Measurements from ENCODE around the gene KCNMB2. TPM values are rescaled to one million over a fixed set of nuclear protein-coding genes. Genes with fewer than 3 reads are reported as not detected.

KCNMB2 gene
- polyA plus RNA-seq, 3 donors, result not detected

- H3K9ac ChIP-seq (ENCODE audit: insufficient read depth, low read length, poor library complexity, severe bottlenecking), result no peak overlapping the region
- H3K27me3 Mint-ChIP-seq (ENCODE audit: low read depth in 3 of 3), result no peaks in the 10 kb centered on the region
- 100% methylated on average over 3 of the region's 4 CpGs for WGBS (ENCODE audit: insufficient coverage)
- H3K9me3 Mint-ChIP-seq, result peaks cover 1 to 10% (median 3%) of the 10 kb centered on the region in 7 donors
- H3K79me2 ChIP-seq (ENCODE audit: insufficient read depth, low read length), result no peaks in the 10 kb centered on the region
- no peak overlapping the region for H3K4me2 ChIP-seq (replicated peaks; ENCODE audit: extremely low read depth, low read length, poor library complexity, severe bottlenecking)
- peaks cover 4 to 6% of the 10 kb centered on the region in 2 donors for H3K9me3 ChIP-seq (replicated peaks in 1 of 2; ENCODE audit: control insufficient read depth in 1 of 2, insufficient read depth in 1 of 2, low read length in 2 of 2)
- no peaks in the 10 kb centered on the region for H3K4me1 Mint-ChIP-seq
- TF ChIP-seq CTCF (IDR thresholded peaks at IDR 0.05), result no peak
- no peaks in the 10 kb centered on the region for H3K27me3 ChIP-seq (ENCODE audit: control insufficient read depth in 2 of 2, insufficient read depth in 2 of 2, low read length in 2 of 2)
- no peaks in the 10 kb centered on the region for H4K20me1 ChIP-seq (ENCODE audit: insufficient read depth, low read length)
- no peak overlapping the region for H2AFZ ChIP-seq (ENCODE audit: insufficient read depth, low read depth, low read length, poor library complexity, severe bottlenecking)
- H3K36me3 Mint-ChIP-seq, result no peaks in the 10 kb centered on the region
- no peak overlapping the region for H3K27ac ChIP-seq (ENCODE audit: low read depth in 1 of 2, low read length in 2 of 2)
- H3K4me1 ChIP-seq (ENCODE audit: control insufficient read depth in 1 of 2, insufficient read depth in 2 of 2, low read length in 2 of 2), result no peaks in the 10 kb centered on the region
- no peak overlapping the region for H3K27ac Mint-ChIP-seq
- no peak for DNase-seq
- intact Hi-C loops (cut with micrococcal nuclease), result no loop called here
- H3K36me3 ChIP-seq (replicated peaks in 1 of 2; ENCODE audit: control insufficient read depth in 1 of 2, insufficient read depth in 2 of 2, low read length in 2 of 2), result no peaks in the 10 kb centered on the region
- H3K4me3 Mint-ChIP-seq, result no peak overlapping the region
- H3K4me3 ChIP-seq (replicated peaks in 1 of 3; ENCODE audit: low read depth in 2 of 3, low read length in 3 of 3), result no peak overlapping the region
These were observed 122.6 kb downstream of the KCNMB2 start for GRCh38 chr3:178658694-178659325.

DNA sequence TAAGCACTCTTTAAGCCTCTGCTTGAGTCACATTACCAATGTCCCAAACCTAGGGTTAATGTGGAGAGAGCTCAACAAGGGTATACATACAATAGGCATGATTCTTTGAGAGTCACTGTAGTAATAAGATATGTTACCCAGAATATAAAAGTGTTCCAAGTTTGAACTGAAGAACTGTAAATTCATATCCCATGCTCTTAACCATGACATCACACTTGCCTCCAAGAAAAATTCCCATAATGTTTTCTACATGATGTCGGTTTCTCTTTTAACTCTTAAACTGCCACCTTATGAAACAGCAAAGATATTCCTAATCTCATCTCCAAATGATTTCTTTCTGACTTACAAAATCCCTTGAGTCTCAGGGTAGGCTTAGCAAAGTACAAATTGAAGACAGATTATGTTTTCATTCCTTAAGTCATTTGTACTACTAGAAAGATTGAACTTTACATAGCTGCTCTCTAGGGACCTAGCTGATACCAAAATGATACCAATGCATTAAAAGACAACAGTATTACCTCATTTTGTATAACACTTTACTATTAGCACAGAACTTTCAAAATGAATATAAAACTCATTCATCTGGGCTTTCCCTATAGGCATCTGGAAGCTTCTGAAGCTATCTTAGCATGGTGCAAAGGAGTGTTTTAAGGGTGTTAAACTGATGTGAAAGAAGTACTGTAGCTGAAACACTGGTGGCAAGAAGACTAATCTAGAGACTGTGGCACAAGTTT, 127.1 kb downstream of the KCNMB2 start:
- Histone ChIP-seq H3K9me3 (replicated peaks in 1 of 2; ENCODE audit: control insufficient read depth in 1 of 2, insufficient read depth in 1 of 2, low read length in 2 of 2) (peaks cover 0 to 3% of the 10 kb centered on the region in 2 donors), H3K4me1 (ENCODE audit: control insufficient read depth in 1 of 2, insufficient read depth in 2 of 2, low read length in 2 of 2) (no peaks in the 10 kb centered on the region), H3K36me3 (replicated peaks in 1 of 2; ENCODE audit: control insufficient read depth in 1 of 2, insufficient read depth in 2 of 2, low read length in 2 of 2) (no peaks in the 10 kb centered on the region), H3K4me3 (replicated peaks in 1 of 3; ENCODE audit: low read depth in 2 of 3, low read length in 3 of 3) (no peak overlapping the region), H3K27ac (ENCODE audit: low read depth in 1 of 2, low read length in 2 of 2) (no peak overlapping the region), H3K27me3 (ENCODE audit: control insufficient read depth in 2 of 2, insufficient read depth in 2 of 2, low read length in 2 of 2) (no peaks in the 10 kb centered on the region), H3K9ac (ENCODE audit: insufficient read depth, low read length, poor library complexity, severe bottlenecking) (no peak overlapping the region), H3K4me2 (replicated peaks; ENCODE audit: extremely low read depth, low read length, poor library complexity, severe bottlenecking) (no peak overlapping the region), H3K79me2 (ENCODE audit: insufficient read depth, low read length) (no peaks in the 10 kb centered on the region), H4K20me1 (ENCODE audit: insufficient read depth, low read length) (no peaks in the 10 kb centered on the region), H2AFZ (ENCODE audit: insufficient read depth, low read depth, low read length, poor library complexity, severe bottlenecking) (no peak overlapping the region)
- Mint-ChIP-seq H3K4me1 (no peaks in the 10 kb centered on the region), H3K27ac (no peak overlapping the region), H3K9me3 (peaks cover 0 to 8% (median 4%) of the 10 kb centered on the region in 7 donors), H3K36me3 (no peaks in the 10 kb centered on the region), H3K27me3 (ENCODE audit: low read depth in 3 of 3) (no peaks in the 10 kb centered on the region), H3K4me3 (no peak overlapping the region)
- intact Hi-C loops (cut with micrococcal nuclease), result no loop called here
- TF ChIP-seq CTCF (IDR thresholded peaks at IDR 0.05), result no peak
- no peak for DNase-seq
- WGBS (ENCODE audit: insufficient coverage), result no CpG with 5 or more reads among the region's 1 CpG
